ENCODE measurements around the gene SNRPD3.

DNA sequence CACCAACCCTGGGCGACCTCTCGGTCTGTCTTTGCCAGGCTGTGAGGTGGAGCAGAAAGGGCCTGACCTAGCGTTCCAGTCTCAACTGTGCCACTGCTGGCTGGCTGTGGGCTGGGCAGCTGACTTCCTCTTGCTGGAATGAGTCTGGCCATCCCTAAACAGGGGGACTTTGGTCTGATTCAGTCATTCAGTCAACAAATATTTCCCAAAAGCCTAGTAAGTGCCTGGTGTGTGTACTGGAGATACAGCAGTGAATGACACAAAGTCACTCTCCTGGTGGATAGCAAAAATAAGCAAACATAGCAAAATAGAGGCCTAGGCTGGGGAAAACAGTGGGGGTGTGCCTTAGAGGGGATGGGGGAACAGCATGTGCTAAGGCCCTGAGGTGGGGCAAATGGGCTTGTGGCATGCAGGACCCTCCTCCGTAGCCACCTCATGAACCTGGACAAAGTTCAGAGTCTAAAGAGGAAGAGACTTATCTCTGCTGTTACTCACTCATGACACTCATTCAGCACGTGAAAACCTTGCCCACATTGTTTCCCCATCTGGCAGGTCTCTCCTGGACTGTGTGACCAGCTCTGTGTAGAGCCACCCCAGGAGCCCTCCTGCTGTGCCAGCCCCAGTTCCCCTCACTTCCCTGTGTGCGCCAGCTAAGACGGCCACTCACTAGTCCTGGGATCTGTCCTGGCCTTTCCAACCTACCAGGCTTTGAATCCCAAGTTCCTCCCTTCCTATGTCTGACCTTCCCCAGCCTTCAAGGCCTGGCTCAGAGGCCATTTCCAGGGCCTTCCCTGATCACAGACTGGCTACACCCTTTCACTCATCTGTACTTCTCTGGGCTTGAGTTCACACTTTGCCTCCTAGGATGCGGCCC lies 5.5 kb upstream of the SNRPD3 start:
- TF ChIP-seq, protein P1, sequence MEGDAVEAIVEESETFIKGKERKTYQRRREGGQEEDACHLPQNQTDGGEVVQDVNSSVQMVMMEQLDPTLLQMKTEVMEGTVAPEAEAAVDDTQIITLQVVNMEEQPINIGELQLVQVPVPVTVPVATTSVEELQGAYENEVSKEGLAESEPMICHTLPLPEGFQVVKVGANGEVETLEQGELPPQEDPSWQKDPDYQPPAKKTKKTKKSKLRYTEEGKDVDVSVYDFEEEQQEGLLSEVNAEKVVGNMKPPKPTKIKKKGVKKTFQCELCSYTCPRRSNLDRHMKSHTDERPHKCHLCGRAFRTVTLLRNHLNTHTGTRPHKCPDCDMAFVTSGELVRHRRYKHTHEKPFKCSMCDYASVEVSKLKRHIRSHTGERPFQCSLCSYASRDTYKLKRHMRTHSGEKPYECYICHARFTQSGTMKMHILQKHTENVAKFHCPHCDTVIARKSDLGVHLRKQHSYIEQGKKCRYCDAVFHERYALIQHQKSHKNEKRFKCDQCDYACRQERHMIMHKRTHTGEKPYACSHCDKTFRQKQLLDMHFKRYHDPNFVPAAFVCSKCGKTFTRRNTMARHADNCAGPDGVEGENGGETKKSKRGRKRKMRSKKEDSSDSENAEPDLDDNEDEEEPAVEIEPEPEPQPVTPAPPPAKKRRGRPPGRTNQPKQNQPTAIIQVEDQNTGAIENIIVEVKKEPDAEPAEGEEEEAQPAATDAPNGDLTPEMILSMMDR (IDR thresholded peaks at IDR 0.05), result no peak
- no peak for TF ChIP-seq POLR2A (IDR thresholded peaks at IDR 0.05)
